Measurements from ENCODE around the gene IGF2R.

GRCh38 chr6:160044687-160045086 is 75.8 kb downstream of the IGF2R start:
- TF ChIP-seq LEF1 (IDR thresholded peaks at IDR 0.05; ENCODE audit: borderline replicate concordance) (no peak), SP1 (IDR thresholded peaks at IDR 0.05) (no peak), CTBP1 (IDR thresholded peaks at IDR 0.05; ENCODE audit: borderline replicate concordance) (no peak), FOXA1 (IDR thresholded peaks at IDR 0.05) (no peak), BHLHE40 (IDR thresholded peaks at IDR 0.05; ENCODE audit: borderline replicate concordance) (no peak)

Measured in HEK293T (cell line).